ENCODE results near the gene TNFSF10.

The TNFSF10 gene

GRCh38 chr3:172542999-172543398 lies 19.8 kb upstream of the TNFSF10 start:
- Histone ChIP-seq H3K9ac (ENCODE audit: low read length) (no peak overlapping the region), H3K9me3 (ENCODE audit: control insufficient read depth, low read length) (no peaks in the 10 kb centered on the region), H3K36me3 (ENCODE audit: control insufficient read depth, insufficient read depth, low read length, severe bottlenecking) (no peaks in the 10 kb centered on the region), H3K4me3 (ENCODE audit: low read length) (no peak overlapping the region), H3K4me1 (ENCODE audit: control insufficient read depth, insufficient read depth, low read length) (peaks cover 10% of the 10 kb centered on the region), H3K27me3 (replicated peaks; ENCODE audit: control insufficient read depth, insufficient read depth, low read length) (no peaks in the 10 kb centered on the region)
- DNase-seq (ENCODE audit: low read depth), result no peak

- Histone ChIP-seq H3K9me3 (ENCODE audit: control insufficient read depth, low read length) (no peaks in the 10 kb centered on the region), H3K4me3 (ENCODE audit: low read length) (no peak overlapping the region), H3K9ac (ENCODE audit: low read length) (no peak overlapping the region), H3K4me1 (ENCODE audit: control insufficient read depth, insufficient read depth, low read length) (peaks cover 10% of the 10 kb centered on the region), H3K36me3 (ENCODE audit: control insufficient read depth, insufficient read depth, low read length, severe bottlenecking) (no peaks in the 10 kb centered on the region), H3K27me3 (replicated peaks; ENCODE audit: control insufficient read depth, insufficient read depth, low read length) (no peaks in the 10 kb centered on the region)
- no peak for DNase-seq (ENCODE audit: low read depth)
These were observed 18.8 kb upstream of the TNFSF10 start for GRCh38 chr3:172541945-172542488.

GRCh38 chr3:172540049-172540448 lies 16.8 kb upstream of the TNFSF10 start:
- Histone ChIP-seq H3K27me3 (replicated peaks; ENCODE audit: control insufficient read depth, insufficient read depth, low read length) (no peaks in the 10 kb centered on the region), H3K9me3 (ENCODE audit: control insufficient read depth, low read length) (no peaks in the 10 kb centered on the region), H3K36me3 (ENCODE audit: control insufficient read depth, insufficient read depth, low read length, severe bottlenecking) (no peaks in the 10 kb centered on the region), H3K4me3 (ENCODE audit: low read length) (no peak overlapping the region), H3K4me1 (ENCODE audit: control insufficient read depth, insufficient read depth, low read length) (peaks cover 10% of the 10 kb centered on the region), H3K9ac (ENCODE audit: low read length) (no peak overlapping the region)
- no peak for DNase-seq (ENCODE audit: low read depth)

- no peak overlapping the region for H3K9ac ChIP-seq (ENCODE audit: low read length)
- H3K27me3 ChIP-seq (replicated peaks; ENCODE audit: control insufficient read depth, insufficient read depth, low read length), result no peaks in the 10 kb centered on the region
- no peaks in the 10 kb centered on the region for H3K9me3 ChIP-seq (ENCODE audit: control insufficient read depth, low read length)
- peaks cover 10% of the 10 kb centered on the region for H3K4me1 ChIP-seq (ENCODE audit: control insufficient read depth, insufficient read depth, low read length)
- no peak for DNase-seq (ENCODE audit: low read depth)
- no peak overlapping the region for H3K4me3 ChIP-seq (ENCODE audit: low read length)
- no peaks in the 10 kb centered on the region for H3K36me3 ChIP-seq (ENCODE audit: control insufficient read depth, insufficient read depth, low read length, severe bottlenecking)
These were observed 16.0 kb upstream of the TNFSF10 start for GRCh38 chr3:172539273-172539672.

DNA sequence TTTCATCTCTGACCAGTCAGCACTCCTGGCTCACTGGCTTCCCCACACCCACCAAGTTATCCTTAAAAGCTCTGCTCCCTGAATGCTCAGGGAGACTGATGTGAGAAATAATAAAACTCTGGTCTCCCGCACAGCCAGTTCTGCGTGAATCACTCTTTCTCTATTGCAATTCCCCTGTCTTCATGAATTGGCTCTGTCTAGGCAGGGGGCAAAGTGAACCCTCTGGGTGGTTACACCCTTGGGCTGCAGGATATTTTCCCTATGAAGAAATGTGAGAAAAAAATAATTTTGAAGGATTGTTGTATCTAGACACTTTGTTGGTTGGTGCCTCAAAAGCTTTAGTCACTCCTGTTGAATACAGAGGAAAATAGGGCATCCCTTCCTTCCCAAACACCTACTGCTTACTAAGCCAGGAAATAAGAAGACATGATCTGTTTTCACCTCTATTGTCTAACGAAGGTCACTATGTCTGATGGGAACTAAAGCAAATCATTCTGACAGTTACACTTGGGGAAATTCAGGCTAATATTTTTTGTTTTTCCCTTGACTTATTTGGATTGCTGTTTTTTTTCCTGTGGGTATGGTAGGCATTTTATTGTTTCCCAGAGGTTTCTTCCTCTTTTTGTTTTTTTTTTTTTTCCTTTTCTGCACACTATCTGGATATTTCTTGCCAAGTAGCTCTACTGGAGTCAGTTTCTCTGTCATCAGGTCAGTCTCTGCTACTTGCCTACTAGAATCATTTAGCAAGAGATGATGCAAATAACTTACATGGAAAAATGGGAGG lies 15.3 kb upstream of the TNFSF10 start:
- H3K4me1 ChIP-seq (ENCODE audit: control insufficient read depth, insufficient read depth, low read length), result peaks cover 10% of the 10 kb centered on the region
- no peaks in the 10 kb centered on the region for H3K36me3 ChIP-seq (ENCODE audit: control insufficient read depth, insufficient read depth, low read length, severe bottlenecking)
- H3K9ac ChIP-seq (ENCODE audit: low read length), result no peak overlapping the region
- no peak for DNase-seq (ENCODE audit: low read depth)
- no peaks in the 10 kb centered on the region for H3K27me3 ChIP-seq (replicated peaks; ENCODE audit: control insufficient read depth, insufficient read depth, low read length)
- no peak overlapping the region for H3K4me3 ChIP-seq (ENCODE audit: low read length)
- no peaks in the 10 kb centered on the region for H3K9me3 ChIP-seq (ENCODE audit: control insufficient read depth, low read length)

GRCh38 chr3:172537507-172538158 lies 14.4 kb upstream of the TNFSF10 start:
- Histone ChIP-seq H3K9me3 (ENCODE audit: control insufficient read depth, low read length) (no peaks in the 10 kb centered on the region), H3K36me3 (ENCODE audit: control insufficient read depth, insufficient read depth, low read length, severe bottlenecking) (no peaks in the 10 kb centered on the region), H3K4me3 (ENCODE audit: low read length) (no peak overlapping the region), H3K9ac (ENCODE audit: low read length) (no peak overlapping the region), H3K27me3 (replicated peaks; ENCODE audit: control insufficient read depth, insufficient read depth, low read length) (no peaks in the 10 kb centered on the region), H3K4me1 (ENCODE audit: control insufficient read depth, insufficient read depth, low read length) (peaks cover 10% of the 10 kb centered on the region)
- no peak for DNase-seq (ENCODE audit: low read depth)

- Histone ChIP-seq H3K9ac (ENCODE audit: low read length) (no peak overlapping the region), H3K9me3 (ENCODE audit: control insufficient read depth, low read length) (no peaks in the 10 kb centered on the region), H3K4me1 (ENCODE audit: control insufficient read depth, insufficient read depth, low read length) (peaks cover 10% of the 10 kb centered on the region), H3K4me3 (ENCODE audit: low read length) (no peak overlapping the region), H3K36me3 (ENCODE audit: control insufficient read depth, insufficient read depth, low read length, severe bottlenecking) (no peaks in the 10 kb centered on the region), H3K27me3 (replicated peaks; ENCODE audit: control insufficient read depth, insufficient read depth, low read length) (no peaks in the 10 kb centered on the region)
- no peak for DNase-seq (ENCODE audit: low read depth)
These were observed 13.8 kb upstream of the TNFSF10 start for GRCh38 chr3:172536993-172537419.

GRCh38 chr3:172536505-172536904 lies 13.3 kb upstream of the TNFSF10 start:
- Histone ChIP-seq H3K4me3 (ENCODE audit: low read length) (no peak overlapping the region), H3K9ac (ENCODE audit: low read length) (no peak overlapping the region), H3K36me3 (ENCODE audit: control insufficient read depth, insufficient read depth, low read length, severe bottlenecking) (no peaks in the 10 kb centered on the region), H3K27me3 (replicated peaks; ENCODE audit: control insufficient read depth, insufficient read depth, low read length) (no peaks in the 10 kb centered on the region), H3K9me3 (ENCODE audit: control insufficient read depth, low read length) (no peaks in the 10 kb centered on the region), H3K4me1 (ENCODE audit: control insufficient read depth, insufficient read depth, low read length) (peaks cover 6% of the 10 kb centered on the region)
- DNase-seq (ENCODE audit: low read depth), result no peak

GRCh38 chr3:172530566-172530965 lies 7.3 kb upstream of the TNFSF10 start:
- Histone ChIP-seq H3K9me3 (ENCODE audit: control insufficient read depth, low read length) (no peaks in the 10 kb centered on the region), H3K4me1 (ENCODE audit: control insufficient read depth, insufficient read depth, low read length) (peaks cover 8% of the 10 kb centered on the region), H3K36me3 (ENCODE audit: control insufficient read depth, insufficient read depth, low read length, severe bottlenecking) (no peaks in the 10 kb centered on the region), H3K9ac (ENCODE audit: low read length) (no peak overlapping the region), H3K27me3 (replicated peaks; ENCODE audit: control insufficient read depth, insufficient read depth, low read length) (no peaks in the 10 kb centered on the region), H3K4me3 (ENCODE audit: low read length) (no peak overlapping the region)
- no peak for DNase-seq (ENCODE audit: low read depth)

DNA sequence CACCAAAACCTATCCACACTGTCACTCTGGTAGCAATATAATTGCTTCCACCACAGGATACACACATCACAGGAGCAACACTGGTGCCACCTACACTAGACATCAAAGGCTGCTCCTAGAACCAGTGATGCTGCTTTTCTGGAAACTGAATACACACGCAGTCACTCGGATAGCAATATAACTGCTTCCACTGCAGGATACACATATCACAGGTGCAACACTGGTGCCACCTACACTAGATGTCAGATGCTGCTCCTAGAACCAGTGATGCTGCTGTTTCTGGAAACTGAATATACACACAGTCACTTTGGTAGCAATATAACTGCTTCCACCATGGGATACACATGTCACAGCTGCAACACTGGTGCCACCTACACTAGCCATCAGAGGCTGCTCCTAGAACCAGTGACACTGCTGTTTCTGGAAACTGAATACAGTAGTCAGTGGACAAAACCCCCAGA lies 6.9 kb upstream of the TNFSF10 start:
- H3K27me3 ChIP-seq (replicated peaks; ENCODE audit: control insufficient read depth, insufficient read depth, low read length), result no peaks in the 10 kb centered on the region
- no peaks in the 10 kb centered on the region for H3K9me3 ChIP-seq (ENCODE audit: control insufficient read depth, low read length)
- H3K4me3 ChIP-seq (ENCODE audit: low read length), result no peak overlapping the region
- peaks cover 8% of the 10 kb centered on the region for H3K4me1 ChIP-seq (ENCODE audit: control insufficient read depth, insufficient read depth, low read length)
- no peak overlapping the region for H3K9ac ChIP-seq (ENCODE audit: low read length)
- DNase-seq (ENCODE audit: low read depth), result no peak
- H3K36me3 ChIP-seq (ENCODE audit: control insufficient read depth, insufficient read depth, low read length, severe bottlenecking), result no peaks in the 10 kb centered on the region

DNA sequence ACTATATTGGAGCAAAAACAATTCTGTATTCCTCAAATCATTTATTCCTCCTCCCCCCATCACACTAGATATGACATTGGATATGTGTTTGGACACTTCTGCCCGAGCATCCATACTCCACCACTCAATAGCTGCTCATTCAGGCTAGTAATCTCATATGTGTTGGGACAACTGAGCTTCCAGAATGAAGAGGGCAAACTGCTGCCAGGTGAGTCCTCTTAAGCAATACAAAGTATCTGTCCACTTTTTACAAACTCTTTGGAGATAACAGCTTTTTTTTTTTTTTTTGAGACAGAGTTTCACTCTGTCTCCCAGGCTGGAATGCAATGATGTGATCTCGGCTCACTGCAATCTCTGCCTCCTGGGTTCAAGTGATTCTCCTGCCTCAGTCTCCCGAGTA lies 5.4 kb upstream of the TNFSF10 start:
- H3K4me1 ChIP-seq (ENCODE audit: control insufficient read depth, insufficient read depth, low read length), result peaks cover 11% of the 10 kb centered on the region
- no peak for DNase-seq (ENCODE audit: low read depth)
- no peaks in the 10 kb centered on the region for H3K36me3 ChIP-seq (ENCODE audit: control insufficient read depth, insufficient read depth, low read length, severe bottlenecking)
- no peaks in the 10 kb centered on the region for H3K9me3 ChIP-seq (ENCODE audit: control insufficient read depth, low read length)
- no peaks in the 10 kb centered on the region for H3K27me3 ChIP-seq (replicated peaks; ENCODE audit: control insufficient read depth, insufficient read depth, low read length)
- no peak overlapping the region for H3K9ac ChIP-seq (ENCODE audit: low read length)
- no peak overlapping the region for H3K4me3 ChIP-seq (ENCODE audit: low read length)

Measured in adipocyte (in vitro differentiated cells).